Activated CD4-positive, alpha-beta memory T cell treated with anti-CD3 and anti-CD28 coated beads for 36 hours (primary cell): ENCODE results near the gene SVOP. TPM values are rescaled to one million over a fixed set of nuclear protein-coding genes. Genes with fewer than 3 reads are reported as not detected.

ENCODE experiments used
- CTCF ChIA-PET: fragments of 350-600 bp; sonication (Branson Sonifier 250); formaldehyde crosslinking; loops from one replicate; lab custom pipeline; 2021; ENCODE audit warnings: antibody characterized with exemption, inconsistent platforms; lab: Charles Lee
- POLR2A ChIA-PET: fragments of 350-600 bp; sonication (Branson Sonifier 250); formaldehyde crosslinking; loops from one replicate; lab custom pipeline; 2021; ENCODE audit warnings: antibody characterized with exemption; lab: Charles Lee
- DNase-seq: peaks from one replicate; pipeline ENCODE4 v3.0.0-alpha.2; 2020
- H3K27ac Mint-ChIP-seq: one replicate; pipeline ENCODE4 v1.8.0; 2021; ENCODE audit warnings: mixed read lengths
- H3K27me3 Mint-ChIP-seq: one replicate; pipeline ENCODE4 v1.8.0; 2021; ENCODE audit warnings: mixed read lengths
- H3K36me3 Mint-ChIP-seq: one replicate; pipeline ENCODE4 v1.8.0; 2021; ENCODE audit warnings: mixed read lengths
- H3K4me1 Mint-ChIP-seq: one replicate; pipeline ENCODE4 v1.8.0; 2021; ENCODE audit warnings: low read depth, mixed read lengths
- H3K4me3 Mint-ChIP-seq: one replicate; pipeline ENCODE4 v1.8.0; 2021; ENCODE audit warnings: mild to moderate bottlenecking, mixed read lengths
- H3K9me3 Mint-ChIP-seq: one replicate; pipeline ENCODE4 v1.8.0; 2021; ENCODE audit warnings: mixed read lengths
- intact Hi-C: fragments of 100-400 bp; cut with micrococcal nuclease; formaldehyde crosslinking; loops from one replicate; pipeline ENCODE4 v1.15.1; 2023
- total RNA-seq, 2 experiments: library from RNA; stranded (reverse); gene quantifications; one replicate each; pipeline ENCODE4 v1.2.3, GENCODE V29; 2021

Gene SVOP
- total RNA-seq, 2 experiments from 2014 or later = not detected

GRCh38 chr12:108916336-108916735 lies 104.5 kb downstream of the SVOP start:
- no peaks in the 10 kb centered on the region for H3K4me1 Mint-ChIP-seq
- DNase-seq = no peak
- ChIA-PET CTCF (interaction anchor here (1.5 kb wide), 1 partner anchor 35 kb away, joined by 5 read pairs; no protein-coding TSS in a partner anchor), POLR2A (no interaction called here)
- intact Hi-C loops = no loop called here
- no peak overlapping the region for H3K4me3 Mint-ChIP-seq
- H3K36me3 Mint-ChIP-seq = no peaks in the 10 kb centered on the region
- H3K27ac Mint-ChIP-seq = no peak overlapping the region
- peaks cover 3% of the 10 kb centered on the region for H3K27me3 Mint-ChIP-seq
- peaks cover 2% of the 10 kb centered on the region for H3K9me3 Mint-ChIP-seq

GRCh38 chr12:108915632-108916133 lies 105.2 kb downstream of the SVOP start:
- intact Hi-C loops = no loop called here
- no peak for DNase-seq
- ChIA-PET CTCF (no interaction called here), POLR2A (no interaction called here)
- H3K4me1 Mint-ChIP-seq = no peaks in the 10 kb centered on the region
- no peak overlapping the region for H3K4me3 Mint-ChIP-seq
- H3K27me3 Mint-ChIP-seq = no peaks in the 10 kb centered on the region
- H3K27ac Mint-ChIP-seq = no peak overlapping the region
- H3K9me3 Mint-ChIP-seq = peaks cover 2% of the 10 kb centered on the region
- H3K36me3 Mint-ChIP-seq = no peaks in the 10 kb centered on the region

GRCh38 chr12:108914121-108914531 lies 106.7 kb downstream of the SVOP start:
- H3K9me3 Mint-ChIP-seq = no peaks in the 10 kb centered on the region
- ChIA-PET CTCF (interaction anchor here (0.9 kb wide), 1 partner anchor 30 kb away, joined by 4 read pairs; no protein-coding TSS in a partner anchor), POLR2A (no interaction called here)
- no peak for DNase-seq
- H3K27me3 Mint-ChIP-seq = no peaks in the 10 kb centered on the region
- no peaks in the 10 kb centered on the region for H3K36me3 Mint-ChIP-seq
- H3K27ac Mint-ChIP-seq = no peak overlapping the region
- no peak overlapping the region for H3K4me3 Mint-ChIP-seq
- intact Hi-C loops = no loop called here
- H3K4me1 Mint-ChIP-seq = no peaks in the 10 kb centered on the region

GRCh38 chr12:108912361-108912760 lies 108.5 kb downstream of the SVOP start:
- POLR2A ChIA-PET = no interaction called here
- no peak for DNase-seq
- CTCF ChIA-PET = no interaction called here
- Mint-ChIP-seq H3K36me3 (no peaks in the 10 kb centered on the region), H3K4me1 (no peaks in the 10 kb centered on the region), H3K9me3 (no peaks in the 10 kb centered on the region), H3K4me3 (no peak overlapping the region), H3K27me3 (peaks cover 4% of the 10 kb centered on the region), H3K27ac (no peak overlapping the region)
- intact Hi-C loops = no loop called here

GRCh38 chr12:108911915-108912314 lies 109.0 kb downstream of the SVOP start:
- no peak for DNase-seq
- Mint-ChIP-seq H3K36me3 (no peaks in the 10 kb centered on the region), H3K27me3 (peaks cover 4% of the 10 kb centered on the region), H3K4me3 (no peak overlapping the region), H3K4me1 (no peaks in the 10 kb centered on the region), H3K9me3 (no peaks in the 10 kb centered on the region), H3K27ac (no peak overlapping the region)
- ChIA-PET POLR2A (no interaction called here), CTCF (no interaction called here)
- intact Hi-C loops = no loop called here

- intact Hi-C loops = no loop called here
- Mint-ChIP-seq H3K27me3 (peaks cover 9% of the 10 kb centered on the region), H3K4me3 (no peak overlapping the region), H3K4me1 (no peaks in the 10 kb centered on the region), H3K36me3 (no peaks in the 10 kb centered on the region), H3K9me3 (no peaks in the 10 kb centered on the region), H3K27ac (no peak overlapping the region)
- no peak for DNase-seq
- POLR2A ChIA-PET = no interaction called here
- CTCF ChIA-PET = no interaction called here
Measured at GRCh38 chr12:108910336-108910735, 110.5 kb downstream of the SVOP start.

- Mint-ChIP-seq H3K4me1 (no peaks in the 10 kb centered on the region), H3K36me3 (no peaks in the 10 kb centered on the region), H3K27ac (no peak overlapping the region), H3K4me3 (no peak overlapping the region), H3K9me3 (no peaks in the 10 kb centered on the region), H3K27me3 (peaks cover 14% of the 10 kb centered on the region)
- ChIA-PET CTCF (interaction anchor here (1.4 kb wide), 1 partner anchor 24 kb away, joined by 3 read pairs; no protein-coding TSS in a partner anchor), POLR2A (no interaction called here)
- no peak for DNase-seq
- intact Hi-C loops = no loop called here
Measured at GRCh38 chr12:108907839-108908351, 113.0 kb downstream of the SVOP start.

- H3K27ac Mint-ChIP-seq = no peak overlapping the region
- H3K4me1 Mint-ChIP-seq = no peaks in the 10 kb centered on the region
- POLR2A ChIA-PET = no interaction called here
- DNase-seq = no peak
- H3K4me3 Mint-ChIP-seq = no peak overlapping the region
- intact Hi-C loops = no loop called here
- no peaks in the 10 kb centered on the region for H3K9me3 Mint-ChIP-seq
- CTCF ChIA-PET = interaction anchor here (1.4 kb wide), 1 partner anchor 23 kb away, joined by 3 read pairs; no protein-coding TSS in a partner anchor
- no peaks in the 10 kb centered on the region for H3K36me3 Mint-ChIP-seq
- peaks cover 14% of the 10 kb centered on the region for H3K27me3 Mint-ChIP-seq
Measured at GRCh38 chr12:108906971-108907370, 113.9 kb downstream of the SVOP start.

- no peak for DNase-seq
- Mint-ChIP-seq H3K4me3 (no peak overlapping the region), H3K27ac (no peak overlapping the region), H3K36me3 (no peaks in the 10 kb centered on the region), H3K9me3 (no peaks in the 10 kb centered on the region), H3K27me3 (peaks cover 16% of the 10 kb centered on the region), H3K4me1 (no peaks in the 10 kb centered on the region)
- intact Hi-C loops = no loop called here
- CTCF ChIA-PET = interaction anchor here (0.7 kb wide), 1 partner anchor 8 kb away, joined by 3 read pairs; no protein-coding TSS in a partner anchor
- POLR2A ChIA-PET = no interaction called here
Measured at GRCh38 chr12:108905725-108906124, 115.1 kb downstream of the SVOP start.

GRCh38 chr12:108899145-108899544 lies 121.7 kb downstream of the SVOP start:
- Mint-ChIP-seq H3K27me3 (peaks cover 12% of the 10 kb centered on the region), H3K4me1 (no peaks in the 10 kb centered on the region), H3K27ac (no peak overlapping the region), H3K36me3 (no peaks in the 10 kb centered on the region), H3K4me3 (no peak overlapping the region), H3K9me3 (no peaks in the 10 kb centered on the region)
- intact Hi-C loops = no loop called here
- DNase-seq = no peak
- POLR2A ChIA-PET = no interaction called here
- CTCF ChIA-PET = interaction anchor here (1.1 kb wide), 1 partner anchor 15 kb away, joined by 7 read pairs; no protein-coding TSS in a partner anchor

- no peak overlapping the region for H3K27ac Mint-ChIP-seq
- DNase-seq = no peak
- ChIA-PET POLR2A (interaction anchor here (0.6 kb wide), 1 partner anchor 15 kb away, joined by 3 read pairs; no protein-coding TSS in a partner anchor), CTCF (interaction anchor here (0.9 kb wide), 1 partner anchor 9 kb away, joined by 3 read pairs; no protein-coding TSS in a partner anchor)
- no peak overlapping the region for H3K4me3 Mint-ChIP-seq
- H3K36me3 Mint-ChIP-seq = no peaks in the 10 kb centered on the region
- peaks cover 12% of the 10 kb centered on the region for H3K27me3 Mint-ChIP-seq
- intact Hi-C loops = no loop called here
- H3K4me1 Mint-ChIP-seq = no peaks in the 10 kb centered on the region
- no peaks in the 10 kb centered on the region for H3K9me3 Mint-ChIP-seq
Measured at GRCh38 chr12:108896817-108897216, 124.1 kb downstream of the SVOP start.

GRCh38 chr12:108896336-108896735 lies 124.5 kb downstream of the SVOP start:
- Mint-ChIP-seq H3K4me1 (no peaks in the 10 kb centered on the region), H3K27me3 (peaks cover 12% of the 10 kb centered on the region), H3K9me3 (no peaks in the 10 kb centered on the region), H3K27ac (no peak overlapping the region), H3K36me3 (no peaks in the 10 kb centered on the region), H3K4me3 (no peak overlapping the region)
- POLR2A ChIA-PET = interaction anchor here (0.6 kb wide), 1 partner anchor 14 kb away, joined by 3 read pairs; no protein-coding TSS in a partner anchor
- no peak for DNase-seq
- intact Hi-C loops = no loop called here
- CTCF ChIA-PET = no interaction called here
